ENCODE results near the gene DESI1. TPM values are rescaled to one million over a fixed set of nuclear protein-coding genes. Genes with fewer than 3 reads are reported as not detected.

DESI1 gene
- total and polyA plus RNA-seq, 7 donors, result 14.7 to 27.6 (median 21.5) TPM

- DNase-seq (no peak), ATAC-seq (no peak)
- no peaks in the 10 kb centered on the region for H3K27me3 ChIP-seq (ENCODE audit: insufficient read depth in 3 of 3, low read length in 2 of 3)
- H3K4me3 ChIP-seq, result no peak overlapping the region
- peaks cover 0 to 19% of the 10 kb centered on the region in 2 donors for H3K36me3 ChIP-seq (ENCODE audit: insufficient read depth in 1 of 2, low read depth in 1 of 2)
- peaks cover 7% of the 10 kb centered on the region for H3K4me1 ChIP-seq
- 93 to 94% (median 94%) methylated on average over 7 of the region's 7 CpGs for WGBS, 3 donors
- H3K27ac ChIP-seq, result no peak overlapping the region
- no peak for TF ChIP-seq CTCF (IDR thresholded peaks at IDR 0.05)
- intact Hi-C loops (cut with DNase I), result loop anchor here (5.0 kb wide), 1 partner anchor 40 kb away; no protein-coding TSS in a partner anchor
- H3K9me3 ChIP-seq, result no peaks in the 10 kb centered on the region
Measured at GRCh38 chr22:41587347-41587723, 33.5 kb downstream of the DESI1 start.

GRCh38 chr22:41585898-41586297 is 34.9 kb downstream of the DESI1 start:
- Histone ChIP-seq H3K27me3 (ENCODE audit: insufficient read depth in 3 of 3, low read length in 2 of 3) (no peaks in the 10 kb centered on the region), H3K27ac (no peak overlapping the region), H3K9me3 (no peaks in the 10 kb centered on the region), H3K4me3 (no peak overlapping the region), H3K4me1 (peaks cover 7% of the 10 kb centered on the region), H3K36me3 (ENCODE audit: insufficient read depth in 1 of 2, low read depth in 1 of 2) (peaks cover 0 to 28% of the 10 kb centered on the region in 2 donors)
- ATAC-seq, result no peak
- intact Hi-C loops (cut with DNase I), result loop anchor here (5.0 kb wide), 1 partner anchor 39 kb away; no protein-coding TSS in a partner anchor
- 95 to 99% (median 97%) methylated on average over 7 of the region's 7 CpGs for WGBS, 3 donors
- DNase-seq, result no peak
- TF ChIP-seq CTCF (IDR thresholded peaks at IDR 0.05), result no peak

GRCh38 chr22:41584881-41585280 is 36.0 kb downstream of the DESI1 start:
- DNase-seq (no peak), ATAC-seq (no peak)
- Histone ChIP-seq H3K27me3 (ENCODE audit: insufficient read depth in 3 of 3, low read length in 2 of 3) (no peaks in the 10 kb centered on the region), H3K36me3 (ENCODE audit: insufficient read depth in 1 of 2, low read depth in 1 of 2) (peaks cover 0 to 28% of the 10 kb centered on the region in 2 donors), H3K27ac (no peak overlapping the region), H3K4me3 (no peak overlapping the region), H3K4me1 (peaks cover 7% of the 10 kb centered on the region), H3K9me3 (no peaks in the 10 kb centered on the region)
- no peak for TF ChIP-seq CTCF (IDR thresholded peaks at IDR 0.05)
- WGBS, 3 donors, result 90 to 95% (median 92%) methylated on average over 6 of the region's 6 CpGs
- intact Hi-C loops (cut with DNase I), result loop anchor here (5.0 kb wide), 1 partner anchor 38 kb away; no protein-coding TSS in a partner anchor

GRCh38 chr22:41582694-41583093 is 38.1 kb downstream of the DESI1 start:
- no peak for TF ChIP-seq CTCF (IDR thresholded peaks at IDR 0.05)
- no peaks in the 10 kb centered on the region for H3K27me3 ChIP-seq (ENCODE audit: insufficient read depth in 3 of 3, low read length in 2 of 3)
- H3K9me3 ChIP-seq, result no peaks in the 10 kb centered on the region
- H3K27ac ChIP-seq, result no peak overlapping the region
- ATAC-seq (no peak), DNase-seq (no peak)
- H3K4me3 ChIP-seq, result no peak overlapping the region
- H3K4me1 ChIP-seq, result no peaks in the 10 kb centered on the region
- WGBS, 3 donors, result 75 to 86% (median 80%) methylated on average over 8 of the region's 8 CpGs
- intact Hi-C loops (cut with DNase I), result no loop called here
- peaks cover 0 to 29% of the 10 kb centered on the region in 2 donors for H3K36me3 ChIP-seq (ENCODE audit: insufficient read depth in 1 of 2, low read depth in 1 of 2)

- WGBS, 3 donors, result 90 to 94% (median 91%) methylated on average over 6 of the region's 6 CpGs
- no peak overlapping the region for H3K27ac ChIP-seq
- DNase-seq (no peak), ATAC-seq (no peak)
- H3K4me1 ChIP-seq, result no peaks in the 10 kb centered on the region
- no peak for TF ChIP-seq CTCF (IDR thresholded peaks at IDR 0.05)
- H3K4me3 ChIP-seq, result no peak overlapping the region
- intact Hi-C loops (cut with DNase I), result no loop called here
- H3K9me3 ChIP-seq, result no peaks in the 10 kb centered on the region
- H3K27me3 ChIP-seq (ENCODE audit: insufficient read depth in 3 of 3, low read length in 2 of 3), result no peaks in the 10 kb centered on the region
- peaks cover 0 to 40% of the 10 kb centered on the region in 2 donors for H3K36me3 ChIP-seq (ENCODE audit: insufficient read depth in 1 of 2, low read depth in 1 of 2)
Measured at GRCh38 chr22:41579997-41580355, 40.9 kb downstream of the DESI1 start.

Data from psoas muscle (tissue), 8 donors.